Medulla oblongata (tissue), 1 donor: Measurements from ENCODE around the gene HAAO.

Source experiments
- DNase-seq: peaks from one replicate; pipeline ENCODE4 v3.0.0-alpha.2; 2015; ENCODE audit errors: extremely low spot score

Gene HAAO

DNA sequence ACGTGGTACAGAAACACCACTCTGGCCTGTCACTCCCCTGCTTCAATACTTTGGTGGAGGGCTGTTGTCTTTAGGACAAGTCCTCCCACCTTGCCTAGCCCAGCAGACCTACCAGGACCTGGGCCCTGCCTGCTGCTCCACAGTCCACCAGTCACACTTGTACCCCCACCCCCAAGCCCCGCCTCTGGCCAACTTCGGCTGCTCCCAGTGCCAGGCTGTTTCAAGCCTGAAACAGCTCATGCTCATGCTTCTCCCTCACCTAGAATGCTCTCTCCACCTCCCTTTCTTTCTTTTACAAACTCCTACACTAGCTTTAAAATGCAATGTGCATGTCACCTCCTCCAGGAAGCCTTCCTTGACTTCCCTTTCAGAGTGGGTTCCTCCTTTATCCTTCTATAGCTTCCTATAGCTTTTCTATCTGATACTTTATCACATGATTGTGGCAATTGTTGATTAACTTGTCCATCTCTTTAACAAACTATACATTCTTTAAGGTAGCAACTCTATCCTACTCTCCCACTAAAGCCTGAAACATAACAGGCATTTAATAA, 23.6 kb downstream of the HAAO start:
- DNase-seq = no peak

DNA sequence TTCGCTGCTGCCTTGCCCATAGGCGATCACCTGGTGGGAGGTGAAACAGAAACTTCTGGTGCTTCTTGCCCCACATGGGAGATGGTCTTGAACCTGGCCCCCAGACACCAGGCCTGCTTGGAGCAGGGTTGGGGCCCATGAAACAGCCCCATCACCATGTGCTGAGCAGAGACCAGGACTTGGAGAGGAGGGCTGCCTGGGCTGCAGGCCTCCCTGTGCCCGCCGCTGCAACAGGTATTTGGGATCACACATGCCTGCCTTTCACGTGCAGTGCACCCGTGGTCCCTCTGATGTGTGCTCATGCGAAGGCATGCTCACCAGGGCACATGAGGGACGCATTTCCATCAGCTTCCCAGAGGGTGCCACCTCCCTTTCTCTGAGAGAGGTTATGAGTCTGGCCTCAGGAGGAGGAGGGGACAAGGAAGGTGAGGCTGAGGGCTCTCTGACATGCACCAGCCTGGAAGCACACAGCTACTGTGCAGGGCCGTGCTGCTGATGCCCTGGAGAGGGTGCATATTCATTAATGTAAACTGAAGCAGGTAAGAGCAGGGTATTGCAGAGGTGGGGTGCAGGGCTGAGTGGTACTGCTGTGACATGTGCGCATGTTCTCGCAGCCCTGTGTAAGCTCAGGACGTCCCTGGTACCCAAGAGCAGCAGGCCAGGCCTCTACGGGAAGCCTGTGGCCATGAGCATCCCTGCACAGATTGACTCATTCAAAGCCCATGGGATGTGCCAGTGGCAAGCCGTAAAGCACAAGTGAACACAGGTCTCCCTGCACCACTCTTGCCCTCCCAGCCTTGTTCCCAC, 24.3 kb downstream of the HAAO start:
- no peak for DNase-seq

DNA sequence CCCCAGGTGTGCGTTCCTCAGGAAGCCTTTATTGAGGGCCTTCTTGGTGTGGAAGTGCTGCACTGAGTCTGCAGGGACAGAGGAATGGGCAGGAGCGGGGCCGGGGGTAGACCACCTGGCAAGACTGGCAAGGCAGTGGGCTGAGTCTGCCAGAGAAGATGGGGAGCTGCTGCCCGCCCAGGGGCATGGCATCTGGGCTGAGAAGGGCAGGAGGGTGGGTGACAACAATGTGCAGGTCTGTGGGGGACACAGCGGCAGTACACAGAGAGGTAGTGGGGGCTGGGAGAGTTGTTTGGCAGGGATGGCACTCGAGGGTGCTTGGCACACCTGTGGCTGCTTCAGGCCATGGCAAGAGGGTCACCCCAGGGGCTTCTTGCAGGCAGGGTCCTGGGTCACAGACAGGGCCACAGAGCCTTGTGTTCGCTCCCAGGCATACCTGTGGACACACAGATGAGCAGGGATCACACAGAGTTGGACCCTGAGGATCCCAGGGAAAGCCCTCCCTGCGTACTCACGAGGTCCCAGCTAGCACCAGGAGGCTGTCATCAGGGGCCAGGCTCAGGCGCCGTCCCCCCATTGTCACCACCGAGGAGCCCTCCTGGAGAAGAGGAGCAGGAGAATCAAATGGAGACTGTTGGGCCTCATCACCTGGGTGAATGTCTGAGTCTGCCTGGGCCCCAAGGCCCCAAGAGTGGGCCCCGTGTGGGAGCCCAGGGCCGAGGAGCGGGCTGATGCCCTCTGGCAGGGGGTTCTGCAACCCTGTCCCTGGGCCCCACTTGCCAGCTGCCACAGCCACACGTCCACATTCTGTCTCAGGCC, 25.1 kb downstream of the HAAO start:
- no peak for DNase-seq

DNA sequence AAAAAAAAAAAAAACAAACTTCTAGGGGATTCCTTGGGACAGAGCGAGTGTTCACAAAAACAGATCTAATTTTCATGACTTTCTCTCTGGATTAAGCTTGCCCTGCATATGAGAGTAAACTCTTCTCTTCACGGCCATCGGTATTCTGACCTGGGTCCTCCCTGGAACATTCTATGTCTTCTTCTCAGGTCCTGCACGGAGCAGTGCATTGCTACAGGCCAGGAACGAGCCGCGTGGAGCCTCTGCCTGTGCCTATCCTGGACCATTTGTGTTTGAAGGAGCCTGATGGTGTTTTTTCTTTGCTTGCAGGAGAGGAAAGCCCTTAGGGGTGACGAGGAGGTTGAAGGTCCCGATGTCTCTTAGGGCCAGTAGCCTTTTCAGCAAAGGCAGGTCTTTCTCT, 26.7 kb downstream of the HAAO start:
- no peak for DNase-seq

DNA sequence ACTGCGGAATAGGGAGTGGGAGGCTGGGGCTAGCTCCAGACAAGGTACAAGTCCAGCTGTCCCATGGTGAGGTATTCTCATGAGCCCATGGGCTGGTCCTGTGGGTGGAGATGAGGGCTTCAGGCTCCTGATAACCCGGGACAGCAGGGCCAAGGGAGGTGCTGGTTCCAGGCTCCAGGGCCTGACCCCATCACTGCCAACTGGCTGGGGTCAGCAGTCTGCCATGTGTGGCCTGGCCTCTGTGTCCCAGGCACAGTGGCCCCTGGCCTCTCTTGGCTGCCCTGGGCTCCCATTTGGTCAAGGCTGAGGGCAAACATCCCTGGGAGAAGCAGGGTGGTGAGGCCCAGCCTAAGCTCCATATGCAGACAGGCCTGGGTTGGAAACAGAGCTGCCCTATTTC, 27.5 kb downstream of the HAAO start:
- DNase-seq = no peak

DNA sequence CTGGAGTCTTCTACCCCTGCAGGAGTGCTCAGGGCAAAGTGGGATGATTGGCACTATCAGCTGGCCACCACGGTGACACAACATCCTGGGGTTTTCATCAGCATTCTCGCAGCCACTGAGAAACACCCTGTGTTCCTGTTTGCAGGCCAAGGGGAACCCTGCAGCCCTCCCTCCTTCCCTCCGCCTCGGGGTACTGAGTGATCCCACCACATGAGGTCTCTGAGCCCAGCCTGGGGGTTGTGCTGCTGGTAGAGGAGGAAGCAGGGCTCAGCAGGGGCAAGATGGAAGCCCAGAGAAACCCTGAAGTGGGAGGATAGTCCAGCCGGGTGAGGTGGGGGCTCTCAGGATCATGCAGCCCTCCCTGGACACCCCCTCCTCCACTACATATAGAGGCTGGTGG, 28.3 kb downstream of the HAAO start, which contains the start of gene OXER1:
Gene OXER1, minus strand, starts transcription at position 40 of the 400 bp plus-strand sequence. CDS start 73 bp downstream, outside the sequence.
- DNase-seq = no peak

DNA sequence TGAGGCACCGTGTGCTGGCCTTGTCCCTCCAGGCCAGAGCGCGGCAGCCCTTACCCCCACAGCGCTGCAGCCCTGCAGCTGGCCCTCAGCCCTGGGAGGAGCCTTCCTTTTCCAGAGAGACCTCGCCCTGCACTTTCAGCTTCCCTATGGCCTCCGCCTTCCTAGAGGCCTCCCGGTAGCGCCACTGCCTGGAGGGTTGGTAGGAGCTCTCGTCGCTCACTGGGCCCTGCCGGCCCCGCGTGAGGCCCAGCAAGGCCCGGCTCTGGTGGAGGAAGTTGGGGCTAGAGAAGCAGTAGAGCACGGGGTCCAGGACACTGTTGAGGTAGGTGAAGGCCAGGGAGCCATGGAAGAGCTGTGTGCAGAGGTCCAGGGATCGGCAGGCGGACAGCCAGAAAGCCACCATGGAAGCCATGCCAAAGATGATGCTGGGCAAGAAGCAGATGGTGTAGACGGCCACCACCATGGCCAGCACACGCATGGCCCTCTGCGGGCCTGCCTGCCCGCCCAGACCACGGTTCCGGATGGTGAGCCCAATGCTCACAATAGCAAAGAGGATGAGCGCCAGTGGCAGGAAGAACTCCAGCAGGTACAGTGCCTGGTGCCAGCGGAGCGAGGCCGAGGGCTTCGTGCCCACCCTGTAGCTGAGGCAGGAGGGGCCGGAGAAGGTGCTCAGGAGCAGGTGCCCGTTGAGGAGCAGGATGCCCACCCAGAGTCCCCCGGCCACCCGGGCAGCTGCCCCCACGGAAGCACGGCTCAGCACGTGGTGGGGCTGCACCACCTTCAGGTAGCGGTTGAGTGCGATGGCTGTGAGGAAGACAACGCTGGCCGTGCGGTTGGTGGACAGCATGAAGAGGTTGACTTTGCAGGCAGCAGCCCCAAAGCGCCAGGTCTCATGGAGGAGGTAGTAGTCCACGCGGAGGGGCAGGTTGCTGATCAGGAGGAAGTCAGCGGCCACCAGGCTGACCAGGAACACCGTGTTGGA, 29.3 kb downstream of the HAAO start:
- no peak for DNase-seq

DNA sequence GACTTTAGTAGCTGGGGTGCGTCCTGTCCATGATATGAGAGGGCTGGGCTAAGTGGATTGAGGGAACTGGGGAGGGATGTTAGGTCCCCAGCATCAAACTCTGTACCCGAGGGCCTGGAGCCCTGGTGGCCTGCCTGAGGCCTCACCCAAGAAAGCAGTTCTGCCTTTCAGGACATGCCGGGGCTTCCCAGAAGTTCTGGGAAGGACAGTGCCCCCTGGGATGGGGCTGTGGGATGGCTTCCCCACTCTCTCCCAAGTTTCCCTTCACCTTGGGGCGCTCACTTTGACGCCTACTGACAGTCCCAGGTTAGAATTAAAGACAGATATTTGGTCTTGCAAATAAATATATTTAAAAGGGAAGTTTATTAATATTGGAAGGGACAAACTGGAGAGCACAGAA, 30.2 kb downstream of the HAAO start:
- no peak for DNase-seq

DNA sequence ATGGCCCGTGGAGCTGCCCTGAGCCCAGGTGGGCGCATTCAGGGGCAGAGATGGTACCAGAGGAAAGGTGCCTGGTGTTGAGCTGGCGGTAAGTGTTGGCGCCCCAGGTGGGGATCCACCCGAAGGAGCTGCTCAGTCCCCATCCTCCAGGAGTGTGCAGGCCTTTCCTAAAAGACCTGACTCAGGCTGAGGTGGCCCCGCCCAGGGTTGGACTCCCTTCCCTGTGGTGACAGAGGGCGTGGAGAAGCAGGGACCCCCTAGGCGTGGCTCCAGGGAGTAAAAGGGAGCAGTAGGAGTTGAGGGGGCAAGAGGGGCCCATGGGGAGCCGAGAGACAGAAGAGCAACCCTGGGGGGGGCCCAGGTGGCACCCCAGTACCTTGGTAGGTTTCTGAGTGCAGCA, 30.8 kb downstream of the HAAO start:
- no peak for DNase-seq

DNA sequence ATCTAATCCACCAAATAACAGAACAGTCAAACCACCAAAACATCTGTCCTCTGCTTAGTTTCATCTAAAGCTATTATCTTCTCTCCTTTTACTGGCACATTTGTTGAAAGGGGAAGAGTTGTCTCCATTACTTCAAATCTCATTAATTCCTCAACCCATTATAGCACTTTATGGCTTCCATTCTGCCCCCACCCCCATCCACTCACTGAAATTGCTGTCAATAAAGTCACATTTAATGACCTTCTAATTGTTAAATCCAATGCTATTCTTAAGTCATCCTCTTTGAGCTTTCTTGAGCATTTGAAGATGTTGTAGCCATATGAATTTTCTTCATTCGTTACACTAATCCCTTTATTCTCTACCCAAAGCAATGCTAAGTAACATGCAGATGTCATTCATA, 33.6 kb downstream of the HAAO start:
- DNase-seq = no peak

DNA sequence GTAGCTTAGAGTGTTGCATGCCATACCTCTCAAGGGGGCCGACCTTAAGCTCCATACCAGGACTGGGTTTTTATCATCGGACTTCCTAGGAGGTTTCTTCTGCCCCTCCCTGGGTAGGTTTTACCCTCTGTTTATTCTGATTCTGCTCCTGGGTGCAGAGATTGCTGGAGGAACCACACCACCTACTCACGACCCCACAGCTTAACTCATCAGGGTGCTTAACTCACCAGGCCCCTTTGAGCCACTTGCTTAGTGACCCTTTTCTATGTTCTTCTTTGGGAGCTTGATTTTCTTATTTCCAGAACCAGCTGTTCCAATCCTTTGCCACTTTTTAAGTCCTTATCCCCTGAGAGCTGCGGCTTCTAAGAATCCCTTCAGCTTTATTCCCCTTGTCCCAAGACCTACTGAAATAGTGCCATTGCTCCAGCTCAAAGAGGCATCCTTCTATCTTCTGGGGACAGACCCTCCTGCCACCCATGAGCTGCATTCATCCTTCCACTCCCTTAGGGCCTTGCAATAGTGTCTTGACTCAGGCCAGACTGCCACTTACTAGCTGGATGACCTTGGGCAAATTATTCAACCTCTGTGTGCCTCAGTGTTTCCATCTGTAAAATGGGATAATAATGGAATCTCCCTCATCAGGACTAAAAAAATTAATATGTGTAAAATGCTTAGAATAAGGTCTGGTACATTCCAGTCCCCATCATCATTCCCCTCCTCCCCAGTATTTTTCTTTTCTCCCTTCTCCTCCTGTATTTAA, 34.2 kb downstream of the HAAO start:
- DNase-seq = no peak

DNA sequence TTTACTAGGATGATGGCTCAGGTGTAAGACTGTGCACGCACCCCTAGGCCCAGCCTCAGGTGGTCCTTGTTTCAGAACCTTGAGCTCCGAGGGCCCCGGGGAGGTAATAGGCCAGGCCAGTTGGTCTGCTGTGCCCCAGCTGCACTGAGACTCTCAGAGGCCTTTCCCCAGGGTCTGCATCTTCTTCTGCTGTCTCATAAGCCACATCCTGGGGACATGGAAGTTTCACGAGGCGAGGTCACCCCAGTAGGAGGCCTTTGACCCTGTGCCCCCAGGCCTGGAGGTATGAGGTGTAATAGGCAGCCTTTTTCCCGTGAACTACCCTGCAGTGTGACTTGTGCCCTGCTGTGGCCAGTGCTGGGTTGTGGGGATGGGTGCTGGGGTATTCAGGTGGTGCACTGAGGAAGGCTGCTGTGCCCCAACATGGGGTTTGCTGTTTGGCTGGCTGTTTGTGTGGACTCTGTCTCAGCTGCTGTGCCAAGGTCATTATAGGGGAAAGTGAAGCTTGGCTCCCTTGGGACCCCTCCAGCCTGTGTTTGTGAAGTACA, 35.3 kb downstream of the HAAO start:
- no peak for DNase-seq

DNA sequence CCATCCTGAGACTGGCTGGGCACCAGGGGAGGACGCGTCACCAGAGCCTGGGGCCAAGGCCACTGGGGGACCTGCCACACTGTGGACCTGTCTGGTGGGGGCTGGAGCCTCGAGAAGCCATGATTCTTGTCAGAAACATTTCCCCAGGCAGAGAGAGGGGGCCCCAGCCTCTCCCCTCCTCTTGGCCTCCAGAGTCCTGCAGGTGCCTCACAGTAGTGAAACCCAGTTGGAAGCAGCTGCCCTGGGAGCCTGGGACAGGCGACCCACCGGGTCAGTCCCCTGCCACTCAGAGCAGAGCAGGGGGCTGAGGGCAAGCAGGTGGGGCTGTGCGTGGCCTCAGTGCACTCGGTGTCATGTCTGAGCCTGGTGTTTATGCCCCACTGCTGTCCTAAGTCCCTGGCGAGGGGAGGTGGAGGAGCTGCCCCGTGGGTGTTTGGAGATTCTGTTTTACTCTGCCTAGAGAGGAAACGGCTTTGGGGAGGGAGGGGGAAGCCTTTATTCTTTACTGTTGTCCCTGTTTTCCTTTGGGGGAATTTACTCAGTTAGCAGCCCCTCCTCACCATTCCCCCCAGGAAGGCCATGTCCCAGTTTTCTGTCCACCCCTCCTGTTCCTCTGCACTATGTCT, 36.1 kb downstream of the HAAO start:
- DNase-seq = no peak

DNA sequence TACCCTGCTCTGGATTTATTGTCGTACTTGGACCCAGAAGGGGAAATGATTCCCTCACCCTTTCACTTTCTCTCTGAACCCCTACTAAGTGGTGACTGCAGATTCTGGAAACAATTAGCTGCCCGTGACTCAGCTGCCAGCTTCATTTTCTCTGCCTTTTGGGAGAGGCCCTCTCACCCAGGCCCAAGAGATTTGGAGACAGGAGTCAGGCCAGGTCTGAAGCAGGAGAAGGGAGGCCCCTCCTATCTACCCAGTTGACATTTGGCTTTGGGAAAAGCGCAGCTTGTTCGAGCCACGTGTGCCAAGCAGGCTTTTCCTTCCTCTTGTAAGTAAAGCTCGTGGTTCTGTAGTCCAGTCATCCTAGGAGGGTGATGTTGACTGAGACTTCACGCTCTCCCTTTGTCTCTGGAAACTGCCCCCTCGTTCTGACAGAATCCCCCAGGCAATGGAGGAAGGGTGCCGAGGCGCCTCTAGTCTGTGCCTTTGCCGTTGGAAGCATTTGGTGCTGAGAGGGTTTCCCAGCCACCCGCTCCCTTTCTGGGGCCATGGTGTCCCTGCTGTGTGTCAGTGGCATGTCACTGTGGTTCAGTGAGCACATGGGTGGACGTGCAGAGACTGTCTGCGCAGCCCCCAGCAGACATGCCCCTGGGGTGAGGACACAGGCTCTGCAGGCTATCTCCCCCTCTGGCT, 37.0 kb downstream of the HAAO start:
- peak; percentile 67 for DNase-seq

DNA sequence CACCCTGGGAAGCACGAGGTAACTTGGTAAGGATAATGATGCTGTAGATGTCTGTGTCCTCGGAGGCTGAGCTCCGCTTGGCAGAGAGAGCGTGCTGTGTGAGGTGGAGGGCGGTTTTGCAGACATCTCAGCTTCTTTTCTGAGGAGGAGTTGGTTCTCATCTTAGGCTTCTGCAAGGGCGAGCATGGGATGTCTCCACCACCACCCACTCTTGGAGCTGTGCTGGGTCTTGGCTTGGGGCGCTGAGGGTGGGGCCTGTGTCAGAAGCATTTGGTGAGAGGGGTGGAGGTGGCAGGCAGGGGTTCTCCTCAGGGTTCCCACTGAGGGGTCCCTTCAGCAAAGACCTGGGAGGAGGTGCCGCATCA, 37.6 kb downstream of the HAAO start:
- no peak for DNase-seq

DNA sequence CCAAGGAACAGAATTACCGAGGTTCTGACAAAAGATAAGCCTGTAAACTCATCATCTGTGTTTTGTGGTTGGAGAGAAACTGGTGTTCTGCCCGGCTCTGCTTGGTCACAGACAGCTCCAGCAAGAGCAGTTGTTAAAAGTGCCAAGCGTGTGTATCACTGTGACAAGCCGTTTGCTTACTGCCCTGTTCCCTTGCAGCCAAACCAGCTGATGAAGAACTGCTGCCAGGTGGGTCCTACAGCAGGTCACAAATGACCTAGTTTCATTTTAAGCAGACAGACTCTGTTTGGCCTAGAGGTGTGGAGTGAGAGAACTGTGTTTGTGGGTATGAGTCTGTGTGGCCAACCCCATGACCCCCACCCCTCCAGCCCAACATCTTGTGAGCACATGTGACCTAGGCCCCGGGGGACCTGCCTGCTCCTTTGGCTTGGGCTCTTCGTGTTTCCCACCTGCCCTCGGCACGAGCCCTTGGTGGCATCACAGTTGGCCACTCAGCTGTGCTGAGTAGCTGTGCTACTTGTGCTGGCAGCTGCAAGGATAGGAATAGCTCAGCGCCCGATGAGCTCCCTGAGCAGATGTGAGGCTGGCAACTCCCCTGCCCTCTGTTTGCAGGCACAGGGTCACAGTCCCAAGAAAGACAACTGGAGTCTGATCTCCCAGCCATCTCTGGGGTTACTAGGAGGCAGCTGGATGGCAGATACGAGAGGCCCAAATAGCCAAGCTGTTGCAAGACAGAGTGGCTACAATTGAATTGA, 38.2 kb downstream of the HAAO start:
- DNase-seq = peak; percentile 68

DNA sequence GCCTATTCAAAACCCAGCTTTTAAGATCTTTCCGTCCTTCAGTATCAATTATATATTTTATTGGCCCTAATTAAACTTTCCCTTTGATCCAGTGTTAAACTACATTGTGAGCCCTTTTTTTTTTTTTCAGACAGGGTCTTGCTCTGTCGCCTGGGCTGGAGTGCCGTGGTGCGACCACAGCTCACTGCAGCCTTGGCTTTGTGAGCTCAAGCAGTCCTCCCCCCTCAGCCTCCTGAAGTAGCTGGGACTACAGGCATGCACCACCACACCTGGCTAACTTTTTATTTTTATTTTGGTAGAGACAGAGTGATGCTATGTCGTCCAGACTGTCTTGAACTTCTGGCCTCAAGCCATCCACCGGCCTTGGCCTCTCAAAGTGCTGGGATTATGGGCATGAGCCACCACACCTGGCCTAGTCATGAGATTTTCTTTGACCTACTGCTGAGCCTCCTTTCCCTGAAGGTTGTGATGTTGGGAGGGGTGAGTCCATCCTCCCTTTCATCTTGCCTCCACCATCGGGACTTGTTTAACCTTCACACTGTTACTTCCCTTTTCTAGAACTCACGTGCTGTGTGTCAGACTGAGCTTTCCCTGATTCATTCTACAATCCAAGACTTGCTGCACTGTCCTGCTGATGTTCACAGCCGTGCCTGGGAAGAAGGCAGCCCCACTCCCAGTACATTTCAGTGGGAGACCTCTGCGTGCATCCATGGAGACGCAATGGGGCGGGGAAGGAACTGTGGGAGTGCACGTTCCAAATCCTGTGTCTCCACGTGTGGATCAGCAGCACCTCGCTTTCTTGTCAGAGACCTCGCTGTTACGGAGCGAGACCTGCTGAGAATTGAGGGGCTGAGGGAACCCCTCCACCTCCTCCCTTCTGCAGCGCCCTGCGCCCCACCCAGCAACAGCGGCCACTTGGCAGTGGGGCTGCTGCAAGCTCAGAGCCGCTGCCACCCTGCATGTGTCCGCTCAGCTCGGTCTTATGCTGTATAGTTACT, 39.3 kb downstream of the HAAO start:
- peak; percentile 29 for DNase-seq
